ENCODE data around the gene HES5.

Gene HES5

DNA sequence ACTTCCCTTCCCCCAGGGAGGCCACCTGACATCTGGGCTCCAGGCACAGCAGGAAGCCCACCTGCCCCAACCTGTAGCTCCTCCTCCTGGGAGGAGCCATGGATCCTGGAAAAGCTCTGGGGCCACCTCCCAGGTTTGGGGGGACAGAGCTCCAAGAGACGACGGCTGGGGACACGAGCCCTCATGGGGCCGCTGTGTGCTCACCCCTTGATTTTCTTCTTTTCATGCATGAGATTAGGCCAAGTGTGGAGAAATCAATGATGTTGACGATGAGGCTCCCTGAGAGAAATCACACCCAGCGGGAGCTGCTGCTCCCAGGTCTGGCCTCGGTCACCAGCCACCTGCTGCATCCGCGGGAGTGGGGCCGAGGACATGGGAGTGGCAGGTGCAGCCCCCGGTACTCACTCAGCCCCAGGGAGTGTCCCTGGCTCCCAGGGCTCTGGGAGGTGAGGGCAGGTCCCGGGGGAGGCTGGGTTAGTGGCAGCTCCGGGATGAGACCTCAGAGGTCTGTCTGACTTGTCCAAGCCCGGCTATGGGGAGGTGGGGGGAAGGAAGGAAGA is 34.8 kb upstream of the HES5 start:
- Mint-ChIP-seq H3K27me3 (no peaks in the 10 kb centered on the region), H3K27ac (no peak overlapping the region)

DNA sequence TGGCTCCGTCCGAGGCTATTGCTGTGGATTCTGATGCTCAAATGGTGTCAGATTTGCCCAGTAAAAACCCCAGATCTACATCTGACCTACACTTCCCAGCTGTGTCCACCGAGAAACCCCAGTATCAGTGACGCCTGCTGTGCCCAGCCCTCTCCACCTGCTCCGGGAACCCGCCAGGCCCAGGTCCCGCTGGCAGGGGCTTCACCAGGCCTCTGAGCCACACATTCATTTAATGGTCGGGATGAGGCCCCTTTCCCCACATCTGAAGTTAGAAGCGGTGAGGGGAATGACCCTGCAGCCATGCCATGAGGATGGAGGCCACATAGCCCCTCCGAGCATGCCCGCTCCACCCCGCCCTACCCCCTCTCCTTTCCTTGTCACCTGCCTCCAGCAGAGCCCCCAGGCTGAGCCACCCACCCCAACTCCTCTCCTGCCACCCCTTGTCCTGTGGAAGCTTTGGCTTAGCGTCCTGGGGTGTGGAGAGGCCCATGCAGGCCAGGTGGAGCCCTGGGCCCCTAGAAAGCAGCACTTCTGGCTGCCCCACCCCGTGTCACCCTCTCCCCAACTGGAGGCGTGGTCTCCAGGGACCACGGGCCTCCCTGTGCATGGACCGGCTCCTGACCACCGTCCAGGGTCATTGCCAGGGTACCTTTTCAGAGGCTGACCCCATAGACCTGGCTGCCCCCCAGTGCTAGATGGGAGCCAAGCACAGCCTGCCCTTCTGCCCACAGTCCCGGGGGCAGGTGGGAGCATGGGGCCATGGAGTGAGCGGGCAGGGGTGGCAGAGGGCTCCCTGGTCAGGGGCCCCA is 34.1 kb upstream of the HES5 start:
- DNase-seq, result no peak
- no peaks in the 10 kb centered on the region for H3K9me3 Mint-ChIP-seq
- no peaks in the 10 kb centered on the region for H3K27me3 Mint-ChIP-seq
- peaks cover 41% of the 10 kb centered on the region for H3K36me3 Mint-ChIP-seq (ENCODE audit: low read depth)
- H3K4me1 Mint-ChIP-seq (ENCODE audit: low read depth), result peaks cover 9% of the 10 kb centered on the region
- no peak overlapping the region for H3K4me3 Mint-ChIP-seq
- H3K27ac Mint-ChIP-seq, result no peak overlapping the region

More for the DNA sequence above, 34.8 kb upstream of the HES5 start:
- H3K4me3 Mint-ChIP-seq, result no peak overlapping the region
- peaks cover 5% of the 10 kb centered on the region for H3K4me1 Mint-ChIP-seq (ENCODE audit: low read depth)
- H3K36me3 Mint-ChIP-seq (ENCODE audit: low read depth), result peaks cover 35% of the 10 kb centered on the region
- DNase-seq, result no peak
- H3K9me3 Mint-ChIP-seq, result no peaks in the 10 kb centered on the region

DNA sequence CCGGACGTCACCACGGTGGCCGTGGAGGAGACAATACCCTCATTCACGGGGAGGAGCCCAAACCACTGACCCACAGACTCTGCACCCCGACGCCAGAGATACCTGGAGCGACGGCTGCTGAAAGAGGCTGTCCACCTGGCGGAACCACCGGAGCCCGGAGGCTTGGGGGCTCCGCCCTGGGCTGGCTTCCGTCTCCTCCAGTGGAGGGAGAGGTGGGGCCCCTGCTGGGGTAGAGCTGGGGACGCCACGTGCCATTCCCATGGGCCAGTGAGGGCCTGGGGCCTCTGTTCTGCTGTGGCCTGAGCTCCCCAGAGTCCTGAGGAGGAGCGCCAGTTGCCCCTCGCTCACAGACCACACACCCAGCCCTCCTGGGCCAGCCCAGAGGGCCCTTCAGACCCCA is 33.1 kb upstream of the HES5 start:
- Mint-ChIP-seq H3K27ac (peak overlapping the region; percentile 37), H3K9me3 (no peaks in the 10 kb centered on the region), H3K36me3 (ENCODE audit: low read depth) (peaks cover 51% of the 10 kb centered on the region), H3K4me3 (no peak overlapping the region), H3K27me3 (no peaks in the 10 kb centered on the region), H3K4me1 (ENCODE audit: low read depth) (peaks cover 15% of the 10 kb centered on the region)
- DNase-seq, result no peak

DNA sequence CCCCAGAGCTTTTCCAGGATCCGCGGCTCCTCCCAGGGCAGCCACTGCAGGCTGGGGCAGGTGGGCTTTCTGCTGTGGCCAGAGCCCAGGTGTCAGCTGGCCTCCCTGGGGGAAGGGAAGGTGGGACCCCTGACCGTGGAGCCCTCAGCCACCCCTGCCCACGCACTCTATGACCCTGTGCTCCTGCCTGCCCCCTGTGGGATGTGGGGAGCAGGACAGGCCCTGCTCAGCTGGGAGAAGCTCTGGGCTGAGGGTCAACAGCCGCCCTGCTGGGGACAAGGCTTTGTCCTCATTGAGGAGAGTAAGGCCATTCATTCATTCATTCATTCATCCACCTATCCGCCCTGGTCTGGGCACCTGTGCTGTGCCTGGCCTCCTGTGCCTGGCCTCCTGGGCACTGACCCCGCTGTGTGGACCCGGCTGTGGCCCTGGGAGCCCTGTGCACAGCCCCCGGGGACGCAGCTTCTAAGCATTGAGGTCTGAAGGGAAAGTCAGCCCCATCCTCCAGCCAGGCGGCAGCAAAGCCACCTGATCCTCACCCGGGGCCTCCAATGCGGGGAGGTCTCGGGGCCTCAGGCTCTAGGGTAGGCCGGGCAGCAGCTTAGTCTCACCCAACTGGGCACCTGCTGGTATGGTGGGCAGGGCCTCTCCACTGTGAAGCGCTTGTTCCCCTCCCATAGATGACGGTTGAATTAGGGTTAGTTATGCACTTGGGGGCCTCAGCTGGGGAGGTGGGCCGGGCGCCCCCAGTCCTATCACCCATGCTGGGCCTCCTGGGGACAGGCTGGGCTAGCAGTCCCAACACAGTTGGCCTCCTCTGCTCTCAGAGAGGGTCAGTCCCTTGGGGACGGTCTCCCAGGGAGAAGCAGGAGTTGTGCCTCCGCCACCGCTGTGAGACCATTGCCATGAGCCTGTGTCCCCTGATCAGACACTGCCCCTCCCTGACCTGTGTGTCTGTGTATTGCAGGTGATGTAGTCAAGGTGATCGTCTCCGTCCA is 32.1 kb upstream of the HES5 start:
- Mint-ChIP-seq H3K9me3 (no peaks in the 10 kb centered on the region), H3K27ac (peak overlapping the region; percentile 11), H3K36me3 (ENCODE audit: low read depth) (peaks cover 60% of the 10 kb centered on the region), H3K27me3 (no peaks in the 10 kb centered on the region), H3K4me3 (no peak overlapping the region), H3K4me1 (ENCODE audit: low read depth) (peaks cover 22% of the 10 kb centered on the region)
- peak; percentile 54 for DNase-seq

DNA sequence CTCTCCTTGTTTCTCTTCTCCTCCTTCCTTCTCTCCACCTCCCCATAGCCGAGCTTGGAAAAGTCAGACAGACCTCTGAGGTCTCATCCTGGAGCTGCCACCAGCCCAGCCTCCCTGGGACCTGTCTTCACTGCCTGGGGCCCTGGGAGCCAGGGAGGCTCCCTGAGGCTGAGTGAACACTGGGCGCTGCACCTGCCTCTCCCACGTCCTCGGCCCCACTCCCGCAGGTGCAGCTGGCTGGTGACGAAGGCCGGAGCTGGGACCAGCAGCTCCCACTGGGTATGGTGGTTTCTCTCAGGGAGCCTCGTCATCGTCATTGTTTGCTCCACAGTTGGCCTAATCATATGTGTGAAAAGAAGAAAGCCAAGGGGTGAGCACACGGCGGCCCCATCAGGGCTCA is 31.4 kb upstream of the HES5 start:
- peaks cover 25% of the 10 kb centered on the region for H3K4me1 Mint-ChIP-seq (ENCODE audit: low read depth)
- no peaks in the 10 kb centered on the region for H3K27me3 Mint-ChIP-seq
- peak overlapping the region; percentile 85 for H3K27ac Mint-ChIP-seq
- peaks cover 64% of the 10 kb centered on the region for H3K36me3 Mint-ChIP-seq (ENCODE audit: low read depth)
- H3K4me3 Mint-ChIP-seq, result no peak overlapping the region
- DNase-seq, result no peak
- no peaks in the 10 kb centered on the region for H3K9me3 Mint-ChIP-seq

DNA sequence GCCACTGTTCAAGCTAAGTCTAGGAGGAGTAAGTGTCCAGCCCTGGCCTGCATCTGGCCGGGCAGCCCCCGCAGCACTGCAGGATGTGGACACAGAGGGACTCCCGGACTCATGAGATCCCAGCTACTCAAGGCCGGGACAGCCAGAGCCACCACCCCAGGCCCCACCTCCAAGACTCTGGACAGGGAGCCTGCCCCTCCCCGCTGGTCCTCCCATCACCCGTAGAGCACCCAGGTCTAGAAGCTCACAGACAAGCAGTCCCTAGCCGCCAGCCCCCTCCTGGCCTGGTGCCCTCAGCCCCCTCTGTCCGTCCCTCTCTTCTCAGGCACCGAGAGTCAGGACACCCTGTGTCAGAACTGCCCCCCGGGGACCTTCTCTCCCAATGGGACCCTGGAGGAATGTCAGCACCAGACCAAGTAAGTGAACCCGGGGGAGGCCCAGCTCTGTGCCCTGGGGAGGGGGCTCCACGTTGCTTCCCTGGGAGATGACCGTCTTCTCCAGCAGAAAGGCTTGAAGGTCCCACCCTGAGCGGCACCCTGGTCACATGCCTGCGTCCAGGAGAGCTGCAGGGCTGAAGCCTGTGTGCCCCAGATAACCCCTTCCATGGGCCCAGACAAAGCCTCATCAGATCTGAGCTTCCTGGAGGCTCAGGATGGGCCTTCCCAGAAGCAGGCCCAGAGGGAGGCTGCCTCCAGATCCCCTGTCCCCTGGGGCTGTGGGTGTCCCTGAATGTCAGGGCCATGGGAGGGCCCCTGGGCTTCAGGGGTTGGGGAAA is 30.4 kb upstream of the HES5 start:
- Mint-ChIP-seq H3K4me3 (no peak overlapping the region), H3K9me3 (no peaks in the 10 kb centered on the region), H3K36me3 (ENCODE audit: low read depth) (peaks cover 71% of the 10 kb centered on the region), H3K27ac (peak overlapping the region; percentile 37), H3K27me3 (no peaks in the 10 kb centered on the region), H3K4me1 (ENCODE audit: low read depth) (peaks cover 29% of the 10 kb centered on the region)
- DNase-seq, result no peak

DNA sequence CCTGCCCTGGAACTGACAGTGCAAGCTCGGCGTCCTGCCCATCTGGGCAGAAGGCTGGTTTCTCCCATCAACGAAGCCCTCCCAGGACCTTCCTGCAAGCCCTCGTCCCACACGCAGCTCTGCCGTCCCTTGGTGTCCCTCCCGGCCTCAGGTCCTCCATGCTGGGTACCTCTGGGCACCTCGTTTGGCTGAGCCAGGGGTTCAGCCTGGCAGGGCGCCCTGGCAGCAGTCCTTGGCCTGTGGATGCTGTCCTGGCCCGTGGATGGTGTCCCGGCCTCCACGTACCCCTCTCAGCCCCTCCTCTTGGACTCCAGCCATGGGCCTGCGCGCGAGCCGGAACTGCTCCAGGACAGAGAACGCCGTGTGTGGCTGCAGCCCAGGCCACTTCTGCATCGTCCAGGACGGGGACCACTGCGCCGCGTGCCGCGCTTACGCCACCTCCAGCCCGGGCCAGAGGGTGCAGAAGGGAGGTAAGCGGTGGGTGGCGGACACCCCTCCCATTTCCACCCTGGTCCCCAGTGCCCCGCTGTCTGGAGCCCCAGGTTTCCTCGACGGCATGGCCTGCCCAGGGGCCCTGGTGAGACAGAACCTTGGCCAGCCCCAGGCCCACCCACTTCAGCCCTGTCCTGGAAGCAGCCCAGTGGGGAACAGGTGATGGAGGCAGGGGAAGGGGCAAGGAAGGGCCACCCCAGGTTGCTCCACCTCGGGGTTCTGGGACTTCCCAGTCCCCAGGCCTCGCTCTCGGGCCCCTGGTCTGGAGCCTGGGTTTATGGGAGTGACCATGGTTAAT is 29.6 kb upstream of the HES5 start:
- H3K27ac Mint-ChIP-seq, result peak overlapping the region; percentile 44
- H3K9me3 Mint-ChIP-seq, result no peaks in the 10 kb centered on the region
- peaks cover 37% of the 10 kb centered on the region for H3K4me1 Mint-ChIP-seq (ENCODE audit: low read depth)
- H3K27me3 Mint-ChIP-seq, result no peaks in the 10 kb centered on the region
- H3K4me3 Mint-ChIP-seq, result no peak overlapping the region
- DNase-seq, result no peak
- H3K36me3 Mint-ChIP-seq (ENCODE audit: low read depth), result peaks cover 72% of the 10 kb centered on the region

DNA sequence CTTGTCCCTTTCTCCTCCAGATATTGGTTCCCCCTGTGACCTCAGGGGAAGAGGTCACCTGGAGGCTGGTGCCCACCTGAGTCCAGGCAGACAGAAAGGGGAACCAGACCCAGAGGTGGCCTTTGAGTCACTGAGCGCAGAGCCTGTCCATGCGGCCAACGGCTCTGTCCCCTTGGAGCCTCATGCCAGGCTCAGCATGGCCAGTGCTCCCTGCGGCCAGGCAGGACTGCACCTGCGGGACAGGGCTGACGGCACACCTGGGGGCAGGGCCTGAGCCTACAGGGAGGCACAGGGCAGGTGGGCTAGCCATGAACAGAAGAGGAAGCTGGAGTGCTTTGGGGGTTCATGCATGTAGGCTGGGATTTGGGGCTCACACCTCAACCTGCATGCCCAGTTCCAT is 28.8 kb upstream of the HES5 start:
- H3K4me3 Mint-ChIP-seq, result peak overlapping the region; percentile 58
- H3K36me3 Mint-ChIP-seq (ENCODE audit: low read depth), result peaks cover 71% of the 10 kb centered on the region
- H3K27ac Mint-ChIP-seq, result peak overlapping the region; percentile 77
- H3K27me3 Mint-ChIP-seq, result no peaks in the 10 kb centered on the region
- no peaks in the 10 kb centered on the region for H3K9me3 Mint-ChIP-seq
- peaks cover 44% of the 10 kb centered on the region for H3K4me1 Mint-ChIP-seq (ENCODE audit: low read depth)
- no peak for DNase-seq

DNA sequence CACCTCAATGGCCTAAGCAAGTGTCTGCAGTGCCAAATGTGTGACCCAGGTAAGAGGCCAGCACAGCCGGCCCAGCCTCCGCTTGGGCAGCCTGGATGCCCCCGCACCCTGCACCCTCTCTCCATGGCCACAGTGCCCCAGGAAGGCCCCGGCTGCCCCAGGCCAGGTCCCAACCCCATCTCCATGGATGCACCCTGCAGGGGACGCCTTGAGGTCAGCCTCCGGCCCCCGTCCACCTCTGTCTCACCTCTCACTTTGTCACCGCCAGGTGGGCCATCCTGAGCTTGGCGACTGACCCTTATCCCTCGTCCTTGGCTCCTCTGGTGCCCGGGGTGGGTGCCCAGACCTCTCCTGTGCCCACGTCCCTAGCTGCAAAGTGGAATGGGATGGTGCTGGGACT is 28.4 kb upstream of the HES5 start:
- peaks cover 67% of the 10 kb centered on the region for H3K36me3 Mint-ChIP-seq (ENCODE audit: low read depth)
- peak overlapping the region; percentile 99 for H3K4me3 Mint-ChIP-seq
- H3K27me3 Mint-ChIP-seq, result no peaks in the 10 kb centered on the region
- DNase-seq, result no peak
- H3K4me1 Mint-ChIP-seq (ENCODE audit: low read depth), result peaks cover 46% of the 10 kb centered on the region
- no peaks in the 10 kb centered on the region for H3K9me3 Mint-ChIP-seq
- H3K27ac Mint-ChIP-seq, result peak overlapping the region; percentile 98

DNA sequence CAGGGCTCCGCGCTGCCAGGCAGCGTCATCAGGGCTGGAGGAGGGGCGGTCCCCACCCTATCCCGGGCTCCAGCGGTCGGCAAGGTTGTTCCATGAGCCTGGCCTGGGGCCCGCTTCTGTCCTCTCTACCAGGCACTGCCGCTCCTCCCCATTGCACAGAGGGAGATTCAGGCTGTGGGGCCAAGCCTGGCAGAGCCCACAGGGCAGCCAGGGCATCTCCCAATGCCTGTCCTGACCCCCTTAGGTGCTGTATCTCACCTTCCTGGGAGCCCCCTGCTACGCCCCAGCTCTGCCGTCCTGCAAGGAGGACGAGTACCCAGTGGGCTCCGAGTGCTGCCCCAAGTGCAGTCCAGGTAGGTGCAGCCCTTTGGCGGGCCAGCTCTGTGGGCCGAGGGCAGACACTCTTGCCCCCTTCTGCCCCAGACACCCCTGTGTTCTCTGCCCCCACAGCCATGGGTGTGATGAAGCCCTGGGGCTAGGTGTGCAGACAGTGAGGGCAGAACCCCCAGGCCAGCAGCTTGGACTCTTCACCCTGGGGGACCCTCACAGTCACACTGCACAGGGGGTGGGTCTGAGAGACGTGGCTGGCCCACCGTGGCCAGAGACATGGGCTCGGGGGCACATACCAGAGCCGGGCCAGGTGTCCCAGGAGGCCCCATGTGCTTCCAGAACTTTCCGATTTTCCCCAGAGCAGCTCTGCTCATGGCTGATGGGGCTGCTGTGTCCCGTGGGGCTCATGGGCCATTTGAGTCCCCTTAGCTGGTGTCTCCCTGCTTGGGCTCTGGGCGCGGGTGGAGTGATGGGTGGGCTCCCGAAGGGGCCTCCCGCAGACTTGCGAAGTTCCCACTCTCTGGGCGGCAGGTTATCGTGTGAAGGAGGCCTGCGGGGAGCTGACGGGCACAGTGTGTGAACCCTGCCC is 27.7 kb upstream of the HES5 start:
- Mint-ChIP-seq H3K9me3 (no peaks in the 10 kb centered on the region), H3K27me3 (no peaks in the 10 kb centered on the region), H3K4me3 (peak overlapping the region; percentile 99), H3K36me3 (ENCODE audit: low read depth) (peaks cover 61% of the 10 kb centered on the region), H3K4me1 (ENCODE audit: low read depth) (peaks cover 46% of the 10 kb centered on the region), H3K27ac (peak overlapping the region; percentile 98)
- DNase-seq, result no peak

DNA sequence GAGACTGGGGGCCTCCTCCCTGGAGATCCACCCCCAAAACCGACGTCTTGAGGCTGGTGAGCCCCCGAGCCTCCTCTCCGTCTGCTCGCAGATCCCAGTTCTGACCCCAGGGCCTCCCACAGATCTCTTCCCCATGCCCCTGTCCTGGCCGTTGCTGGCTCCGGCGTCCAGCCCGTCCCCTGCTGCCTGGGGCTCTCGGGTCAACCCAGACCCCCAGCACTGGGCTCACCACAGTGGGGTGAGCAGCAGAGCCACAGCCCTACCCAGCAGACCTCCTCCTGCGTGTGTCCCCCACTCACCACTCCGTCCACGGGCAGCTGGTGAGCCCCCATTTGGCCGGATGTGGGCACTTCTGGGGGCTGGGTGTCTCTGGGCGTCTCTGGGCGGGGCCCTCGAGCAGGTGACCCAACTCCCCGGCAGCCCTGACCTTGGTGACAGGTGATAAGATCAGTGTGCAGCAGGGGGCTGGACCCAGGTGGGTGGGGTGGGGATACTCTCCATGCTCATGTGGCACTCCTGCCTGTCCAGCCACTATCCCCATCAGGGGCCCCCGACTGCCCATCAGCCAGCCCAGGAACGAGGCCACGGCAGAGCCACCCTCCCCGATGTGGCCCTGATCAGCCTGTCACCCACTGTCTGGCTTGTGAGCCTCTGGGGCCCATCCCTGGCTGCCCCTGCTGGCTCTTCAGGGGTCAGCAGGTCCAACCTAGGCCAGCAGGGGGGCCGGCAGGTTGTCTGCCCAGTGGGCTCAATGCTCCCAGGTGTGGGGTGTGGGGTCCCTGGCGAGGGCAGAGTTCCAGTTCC is 26.8 kb upstream of the HES5 start:
- DNase-seq, result peak; percentile 68

DNA sequence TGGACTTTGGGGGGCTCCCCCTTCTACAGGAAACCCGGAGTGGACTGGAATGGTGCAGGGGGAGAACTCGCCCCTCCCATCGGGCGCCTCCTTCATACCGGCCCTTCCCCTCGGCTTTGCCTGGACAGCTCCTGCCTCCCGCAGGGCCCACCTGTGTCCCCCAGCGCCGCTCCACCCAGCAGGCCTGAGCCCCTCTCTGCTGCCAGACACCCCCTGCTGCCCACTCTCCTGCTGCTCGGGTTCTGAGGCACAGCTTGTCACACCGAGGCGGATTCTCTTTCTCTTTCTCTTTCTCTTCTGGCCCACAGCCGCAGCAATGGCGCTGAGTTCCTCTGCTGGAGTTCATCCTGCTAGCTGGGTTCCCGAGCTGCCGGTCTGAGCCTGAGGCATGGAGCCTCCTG is 26.2 kb upstream of the HES5 start, which contains the start of gene TNFRSF14:
Gene TNFRSF14, plus strand, starts transcription at position 95 of the 401 bp plus-strand sequence. Its CDS starts 294 bp downstream, at position 389.
- no peaks in the 10 kb centered on the region for H3K27me3 Mint-ChIP-seq
- H3K4me1 Mint-ChIP-seq (ENCODE audit: low read depth), result peaks cover 46% of the 10 kb centered on the region
- H3K9me3 Mint-ChIP-seq, result no peaks in the 10 kb centered on the region
- DNase-seq, result peak; percentile 83
- peak within 1 kb of the TSS; percentile 98 for H3K27ac Mint-ChIP-seq
- peaks cover 49% of the 10 kb centered on the region for H3K36me3 Mint-ChIP-seq (ENCODE audit: low read depth)
- peak within 1 kb of the TSS; percentile 99 for H3K4me3 Mint-ChIP-seq

More for the DNA sequence above, 26.8 kb upstream of the HES5 start:
- no peaks in the 10 kb centered on the region for H3K27me3 Mint-ChIP-seq
- peaks cover 54% of the 10 kb centered on the region for H3K36me3 Mint-ChIP-seq (ENCODE audit: low read depth)
- peak overlapping the region; percentile 99 for H3K4me3 Mint-ChIP-seq
- H3K9me3 Mint-ChIP-seq, result no peaks in the 10 kb centered on the region
- H3K4me1 Mint-ChIP-seq (ENCODE audit: low read depth), result peaks cover 46% of the 10 kb centered on the region
- H3K27ac Mint-ChIP-seq, result peak overlapping the region; percentile 98

Measured in activated T-cell treated with anti-CD3 and anti-CD28 coated beads, Interleukin-2, amount 50 U/mL, for 24 hours (primary cell).